Osteoblast (primary cell): ENCODE results near the gene HOXB9. TPM values are rescaled to one million over a fixed set of nuclear protein-coding genes. Genes with fewer than 3 reads are reported as not detected.

ENCODE experiments used
- DNase-seq: peaks from one replicate; pipeline ENCODE4 v3.0.0; 2011; ENCODE audit warnings: low spot score, mixed read lengths; ENCODE audit not compliant: insufficient read length; ENCODE audit errors: missing footprints
- H2AFZ ChIP-seq: 2 replicates; pipeline ENCODE4 v1.6.0; 2011; ENCODE audit warnings: mild to moderate bottlenecking, low read length
- H3K27ac ChIP-seq: 2 replicates; pipeline ENCODE4 v1.5.1; 2011; ENCODE audit warnings: mild to moderate bottlenecking, low read depth, low read length, moderate library complexity
- H3K27me3 ChIP-seq: 2 replicates; pipeline ENCODE4 v1.6.0; 2012; ENCODE audit warnings: mild to moderate bottlenecking, control low read depth, inconsistent platforms, low read length, moderate library complexity; ENCODE audit not compliant: insufficient read depth
- H3K36me3 ChIP-seq: 2 replicates; pipeline ENCODE4 v1.5.1; 2011; ENCODE audit warnings: mild to moderate bottlenecking, low read length, control low read depth, moderate library complexity; ENCODE audit not compliant: insufficient read depth
- H3K4me1 ChIP-seq: 2 replicates; pipeline ENCODE4 v1.5.1; 2011; ENCODE audit warnings: mild to moderate bottlenecking, low read length, control low read depth, moderate library complexity; ENCODE audit not compliant: insufficient read depth
- H3K4me2 ChIP-seq: 2 replicates; pipeline ENCODE4 v1.6.0; 2011; ENCODE audit warnings: mild to moderate bottlenecking, low read length; ENCODE audit not compliant: insufficient read depth
- H3K4me3 ChIP-seq: fragments of 200-600 bp; sonication (generic); 3 replicates; pipeline ENCODE4 v1.5.1; 2012; ENCODE audit warnings: mild to moderate bottlenecking, low read length, inconsistent platforms; ENCODE audit not compliant: insufficient read depth
- H3K79me2 ChIP-seq: 2 replicates; pipeline ENCODE4 v1.6.0; 2012; ENCODE audit warnings: mild to moderate bottlenecking, low read length, control low read depth, inconsistent platforms; ENCODE audit not compliant: insufficient read depth
- H3K9me3 ChIP-seq: 2 replicates; pipeline ENCODE4 v1.5.1; 2011; ENCODE audit warnings: low read depth, low read length, control low read depth
- H4K20me1 ChIP-seq: 2 replicates; pipeline ENCODE4 v1.6.0; 2012; ENCODE audit warnings: mild to moderate bottlenecking, low read length, control low read depth; ENCODE audit not compliant: insufficient read depth
- total RNA-seq: library from RNA; depleted of rRNA; stranded (reverse); fragments of >200 nt; gene quantifications from 2 replicates; pipeline ENCODE4 v1.2.3, GENCODE V29; 2012
- TF ChIP-seq, protein P1 (sequence below): IDR thresholded peaks from 2 replicates; pipeline ENCODE4 v1.5.1; 2011; ENCODE audit warnings: mild to moderate bottlenecking, low read depth, low read length, moderate library complexity; ENCODE audit errors: extremely low read depth

HOXB9 gene
- total RNA-seq, 1 donor = not detected

DNA sequence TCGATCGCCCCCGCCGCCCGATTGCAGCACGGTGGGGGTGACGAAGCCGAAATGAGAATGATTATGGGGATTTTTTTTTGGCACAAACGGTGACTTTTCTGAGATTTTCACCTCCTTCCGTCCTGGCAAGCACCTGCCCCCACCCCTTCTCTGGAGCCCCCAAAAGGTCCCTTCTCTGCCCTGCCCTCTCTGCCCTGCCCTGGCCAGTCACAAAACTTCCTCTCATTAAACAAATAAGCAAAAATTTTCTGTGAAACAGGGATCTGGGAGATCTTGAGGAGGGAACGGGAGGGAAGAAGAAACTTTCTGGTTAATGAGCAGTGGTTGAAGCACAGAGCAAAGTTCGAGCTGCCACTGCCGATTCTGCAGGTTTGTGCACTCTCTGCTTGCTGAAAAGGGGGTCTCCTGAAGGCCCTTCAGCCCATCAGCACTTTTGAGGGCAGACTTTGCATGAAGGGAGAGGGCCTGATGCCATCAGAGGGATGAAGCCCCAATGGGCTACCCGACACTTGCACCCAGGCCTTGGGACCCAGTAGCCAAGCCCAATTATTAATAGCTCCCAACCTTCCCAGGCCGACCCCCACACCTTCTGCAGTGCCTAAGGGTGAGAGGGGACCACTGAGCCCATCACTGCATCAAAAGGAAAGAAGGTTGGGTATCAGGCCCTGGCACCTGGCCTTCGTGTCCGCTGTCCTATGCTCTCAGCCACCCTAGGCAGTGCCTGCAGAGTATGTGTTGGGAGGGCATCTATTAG lies 10.0 kb downstream of the HOXB9 start:
- TF ChIP-seq, protein P1, sequence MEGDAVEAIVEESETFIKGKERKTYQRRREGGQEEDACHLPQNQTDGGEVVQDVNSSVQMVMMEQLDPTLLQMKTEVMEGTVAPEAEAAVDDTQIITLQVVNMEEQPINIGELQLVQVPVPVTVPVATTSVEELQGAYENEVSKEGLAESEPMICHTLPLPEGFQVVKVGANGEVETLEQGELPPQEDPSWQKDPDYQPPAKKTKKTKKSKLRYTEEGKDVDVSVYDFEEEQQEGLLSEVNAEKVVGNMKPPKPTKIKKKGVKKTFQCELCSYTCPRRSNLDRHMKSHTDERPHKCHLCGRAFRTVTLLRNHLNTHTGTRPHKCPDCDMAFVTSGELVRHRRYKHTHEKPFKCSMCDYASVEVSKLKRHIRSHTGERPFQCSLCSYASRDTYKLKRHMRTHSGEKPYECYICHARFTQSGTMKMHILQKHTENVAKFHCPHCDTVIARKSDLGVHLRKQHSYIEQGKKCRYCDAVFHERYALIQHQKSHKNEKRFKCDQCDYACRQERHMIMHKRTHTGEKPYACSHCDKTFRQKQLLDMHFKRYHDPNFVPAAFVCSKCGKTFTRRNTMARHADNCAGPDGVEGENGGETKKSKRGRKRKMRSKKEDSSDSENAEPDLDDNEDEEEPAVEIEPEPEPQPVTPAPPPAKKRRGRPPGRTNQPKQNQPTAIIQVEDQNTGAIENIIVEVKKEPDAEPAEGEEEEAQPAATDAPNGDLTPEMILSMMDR = no peak
- Histone ChIP-seq H3K27ac (no peak overlapping the region), H3K79me2 (no peaks in the 10 kb centered on the region), H2AFZ (no peak overlapping the region), H3K4me3 (no peak overlapping the region), H3K27me3 (peaks cover 97% of the 10 kb centered on the region), H3K4me2 (no peak overlapping the region), H3K4me1 (no peaks in the 10 kb centered on the region), H3K9me3 (no peaks in the 10 kb centered on the region), H3K36me3 (no peaks in the 10 kb centered on the region), H4K20me1 (peaks cover 13% of the 10 kb centered on the region)
- DNase-seq = no peak

DNA sequence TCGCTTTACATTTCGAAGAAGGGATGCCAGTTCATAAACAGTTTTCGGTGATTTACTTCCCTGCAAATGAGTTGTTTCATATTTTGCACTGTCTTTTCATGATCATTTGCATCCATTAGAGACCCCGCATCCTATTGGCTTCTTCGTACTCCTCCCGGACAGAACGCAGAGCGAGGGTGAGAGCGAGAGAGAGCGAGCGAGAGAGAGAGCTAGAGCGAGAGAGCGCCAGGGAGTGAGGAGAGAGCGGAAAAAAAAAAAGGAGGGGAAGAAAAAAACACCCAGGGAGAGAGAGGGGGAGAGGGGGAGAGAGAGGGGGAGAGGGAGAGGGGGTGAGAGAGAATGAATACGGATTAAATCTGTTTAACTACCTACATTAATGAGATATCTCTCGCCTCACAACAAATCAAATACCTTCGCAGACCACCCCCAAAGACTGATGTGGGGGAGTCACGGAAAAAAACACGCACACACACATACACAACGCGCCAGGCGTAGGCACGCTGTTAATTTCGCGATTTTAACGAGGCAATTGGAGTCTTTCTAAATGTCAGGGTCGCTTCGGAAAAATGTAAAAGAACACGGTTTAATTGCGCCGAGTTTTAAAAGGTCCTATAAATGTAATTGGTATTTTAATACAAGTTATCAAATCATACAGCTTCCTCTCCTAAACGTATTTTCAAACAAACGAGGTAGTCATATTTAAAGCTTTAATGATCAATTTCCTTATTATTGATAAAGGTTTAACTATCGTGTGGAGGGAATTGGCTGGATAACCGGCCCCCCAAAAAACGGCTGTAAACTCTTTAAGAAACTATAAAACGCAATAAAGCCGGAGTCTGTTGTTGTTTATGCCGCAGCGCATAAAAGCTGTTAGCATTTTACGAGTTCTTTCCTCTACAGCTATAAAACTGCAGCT lies 10.9 kb downstream of the HOXB9 start, which contains the start of gene HOXB8:
Gene HOXB8 (minus strand): TSS at position 246 of the 916 bp plus-strand sequence. CDS start 588 bp downstream, outside the sequence.
- Histone ChIP-seq H3K79me2 (no peaks in the 10 kb centered on the region), H3K27me3 (peaks cover 97% of the 10 kb centered on the region), H3K27ac (no peak within 1 kb of the TSS), H3K36me3 (no peaks in the 10 kb centered on the region), H4K20me1 (peaks cover 11% of the 10 kb centered on the region), H3K4me3 (no peak within 1 kb of the TSS), H3K4me1 (no peaks in the 10 kb centered on the region), H3K9me3 (no peaks in the 10 kb centered on the region), H2AFZ (no peak within 1 kb of the TSS), H3K4me2 (no peak within 1 kb of the TSS)
- TF ChIP-seq, protein P1 = no peak
- no peak for DNase-seq

DNA sequence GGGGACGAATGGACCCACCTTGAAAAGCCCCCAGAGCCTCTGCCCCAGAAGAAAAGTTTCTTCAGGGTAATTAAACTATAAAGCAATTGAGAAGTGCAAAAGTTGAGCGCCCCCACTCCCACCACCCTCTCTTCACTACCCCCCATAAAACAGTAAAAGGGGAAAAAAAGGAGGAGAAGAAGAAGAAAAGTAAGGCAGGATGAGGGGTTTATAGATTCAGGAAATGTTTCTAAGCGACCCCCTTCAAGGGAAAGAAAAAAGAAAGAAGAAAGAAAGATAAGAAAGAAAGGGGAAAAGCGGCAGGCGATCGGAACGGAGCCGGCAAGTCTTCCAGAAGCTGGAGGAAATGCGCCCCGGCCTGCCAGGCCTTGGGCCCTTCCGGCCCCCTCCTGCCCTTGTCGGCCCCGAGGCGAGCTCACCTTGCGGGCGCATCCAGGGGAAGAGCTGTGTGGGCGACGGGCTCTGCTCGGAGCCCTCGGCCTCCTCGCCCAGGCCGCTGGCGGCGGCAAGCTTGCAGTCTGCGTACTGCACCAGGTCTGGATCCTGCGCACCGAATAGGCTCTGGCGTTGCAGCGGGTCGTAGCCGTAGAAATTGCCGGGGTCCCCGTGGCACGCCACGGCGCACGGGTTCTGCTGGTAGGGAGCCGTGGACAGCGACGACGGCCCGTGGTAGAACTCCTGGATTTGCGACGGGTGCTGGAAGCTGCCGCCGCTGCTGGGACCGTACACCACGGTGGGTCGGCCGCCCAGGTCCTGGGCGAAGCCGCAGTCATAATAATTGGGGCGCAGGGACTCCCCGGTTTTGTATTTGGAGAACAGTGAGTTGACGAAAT lies 12.1 kb downstream of the HOXB9 start:
- no peaks in the 10 kb centered on the region for H3K4me1 ChIP-seq
- TF ChIP-seq, protein P1 = no peak
- no peak for DNase-seq
- H4K20me1 ChIP-seq = peaks cover 6% of the 10 kb centered on the region
- no peaks in the 10 kb centered on the region for H3K36me3 ChIP-seq
- no peak overlapping the region for H3K4me2 ChIP-seq
- no peaks in the 10 kb centered on the region for H3K79me2 ChIP-seq
- H3K27me3 ChIP-seq = peaks cover 97% of the 10 kb centered on the region
- H2AFZ ChIP-seq = no peak overlapping the region
- no peak overlapping the region for H3K4me3 ChIP-seq
- no peak overlapping the region for H3K27ac ChIP-seq
- H3K9me3 ChIP-seq = no peaks in the 10 kb centered on the region
